ENCODE data around the gene MAP4K4. TPM values are rescaled to one million over a fixed set of nuclear protein-coding genes. Genes with fewer than 3 reads are reported as not detected.

The MAP4K4 gene
- total and polyA plus RNA-seq, 4 donors, result 106 to 363 (median 200) TPM

Other genes with a start within 250 kb of the MAP4K4 start
- 1 to 10 TPM in 1 of 2 donors, under 1 TPM in 1; 0.66 to 1.1 TPM for gene RFX8, start 222.6 kb upstream of the MAP4K4 start, total RNA-seq
- 1 to 10 TPM; 1.1 to 1.4 TPM for gene RFX8, start 222.6 kb upstream of the MAP4K4 start, polyA plus RNA-seq (ENCODE audit: insufficient read length in 2 of 2)

All from spinal cord (tissue), 4 donors.